Muscle of back (tissue), 11 donors: ENCODE measurements around the gene CELF2. TPM values are rescaled to one million over a fixed set of nuclear protein-coding genes. Genes with fewer than 3 reads are reported as not detected.

Experiments used
- DNase-seq, 3 donors: peaks; one replicate each; pipeline versions ENCODE4 v3.0.0 to v3.0.0-alpha.2; 2013
- polyA plus RNA-seq, 10 donors: library from polyadenylated mRNA; unstranded; fragments of 120-200 nt; gene quantifications; one replicate each; pipeline ENCODE4 v1.2.1, GENCODE V29; 2013; ENCODE audit not compliant: insufficient read length in 10 of 10

Gene CELF2
- polyA plus RNA-seq, 10 donors = 56.5 to 83.2 (median 67.5) TPM

- no peak for DNase-seq
Measured at GRCh38 chr10:11245981-11246590, 228.4 kb downstream of the CELF2 start.

GRCh38 chr10:11246752-11247467, 229.2 kb downstream of the CELF2 start:
- DNase-seq = no peak

GRCh38 chr10:11249152-11249807, 231.6 kb downstream of the CELF2 start:
- DNase-seq = peak in 1 of 3 donors; percentile 53

- no peak for DNase-seq
Measured at GRCh38 chr10:11249808-11250195, 232.1 kb downstream of the CELF2 start.

GRCh38 chr10:11250304-11250703, 232.6 kb downstream of the CELF2 start:
- DNase-seq = no peak

GRCh38 chr10:11252887-11253286, 235.2 kb downstream of the CELF2 start:
- no peak for DNase-seq

- no peak for DNase-seq
Measured at GRCh38 chr10:11253385-11254002, 235.8 kb downstream of the CELF2 start.

- DNase-seq = no peak
Measured at GRCh38 chr10:11255156-11255555, 237.5 kb downstream of the CELF2 start.

- DNase-seq = no peak
Measured at GRCh38 chr10:11255796-11256444, 238.2 kb downstream of the CELF2 start.

- DNase-seq = no peak
Measured at GRCh38 chr10:11256896-11257295, 239.2 kb downstream of the CELF2 start.

- DNase-seq = no peak
Measured at GRCh38 chr10:11257440-11258090, 239.9 kb downstream of the CELF2 start.

- no peak for DNase-seq
Measured at GRCh38 chr10:11260170-11260569, 242.5 kb downstream of the CELF2 start.

- DNase-seq = no peak
Measured at GRCh38 chr10:11261143-11261542, 243.5 kb downstream of the CELF2 start.

GRCh38 chr10:11261687-11262493, 244.2 kb downstream of the CELF2 start:
- DNase-seq = no peak

- DNase-seq = no peak
Measured at GRCh38 chr10:11262494-11263345, 245.0 kb downstream of the CELF2 start.

GRCh38 chr10:11263767-11264166, 246.1 kb downstream of the CELF2 start:
- DNase-seq = no peak

GRCh38 chr10:11264296-11265048, 246.8 kb downstream of the CELF2 start:
- DNase-seq = peak in 1 of 3 donors; percentile 47

GRCh38 chr10:11265484-11265883, 247.8 kb downstream of the CELF2 start:
- DNase-seq = no peak

- DNase-seq = no peak
Measured at GRCh38 chr10:11266426-11266825, 248.8 kb downstream of the CELF2 start.
